Activated T-helper 17 cell treated with anti-CD3 and anti-CD28 coated beads, Interleukin-2, amount 50 U/mL, for 72 hours (primary cell): ENCODE data around the gene LILRA1. TPM values are rescaled to one million over a fixed set of nuclear protein-coding genes. Genes with fewer than 3 reads are reported as not detected.
"Not testable (repeated sequence)": the region's sequence is repeated elsewhere in the genome, so short reads cannot be mapped to it uniquely, and the experiment has no call there.

Experiments
- ATAC-seq: fragments of 150-1000 bp; cut with Tn5 transposase; replicated peaks from 2 replicates; pipeline ENCODE4 v1.10.0; 2021; ENCODE audit warnings: mild to moderate bottlenecking, moderate library complexity
- H3K27ac Mint-ChIP-seq: one replicate; pipeline ENCODE4 v1.8.0; 2022; ENCODE audit warnings: mixed read lengths
- H3K27me3 Mint-ChIP-seq: one replicate; pipeline ENCODE4 v1.8.0; 2022; ENCODE audit warnings: mixed read lengths
- H3K36me3 Mint-ChIP-seq: one replicate; pipeline ENCODE4 v1.8.0; 2022; ENCODE audit warnings: low read depth, mild to moderate bottlenecking, mixed read lengths
- H3K4me1 Mint-ChIP-seq: one replicate; pipeline ENCODE4 v1.8.0; 2022; ENCODE audit warnings: mixed read lengths
- H3K4me3 Mint-ChIP-seq: one replicate; pipeline ENCODE4 v1.8.0; 2022; ENCODE audit warnings: mild to moderate bottlenecking, mixed read lengths
- H3K9me3 Mint-ChIP-seq: one replicate; pipeline ENCODE4 v1.8.0; 2022; ENCODE audit warnings: mixed read lengths
- total RNA-seq, 2 donors: library from RNA; stranded (reverse); gene quantifications; one replicate each; pipeline ENCODE4 v1.2.3, GENCODE V29; 2022

Gene LILRA1
- not detected for total RNA-seq

DNA sequence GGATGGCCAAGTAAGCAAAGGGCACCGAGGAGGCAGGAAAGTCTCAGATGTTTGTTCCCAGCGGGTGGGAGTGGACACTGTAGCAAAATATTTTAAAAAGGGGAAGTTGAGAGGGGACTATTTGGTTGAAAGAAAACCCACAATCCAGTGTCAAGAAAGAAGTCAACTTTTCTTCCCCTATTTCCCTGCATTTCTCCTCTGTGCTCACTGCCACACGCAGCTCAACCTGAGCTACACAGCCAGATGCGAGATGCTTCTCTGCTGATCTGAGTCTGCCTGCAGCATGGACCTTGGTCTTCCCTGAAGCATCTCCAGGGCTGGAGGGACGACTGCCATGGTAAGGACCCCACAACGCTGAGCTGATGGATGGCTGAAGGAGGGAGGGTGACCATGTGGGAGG lies at the start of gene LILRA1:
LILRA1 (plus strand) TSS at position 188 of the 400 bp plus-strand sequence. CDS start 613 bp downstream, outside the sequence.
- H3K9me3 Mint-ChIP-seq, H3K4me1 Mint-ChIP-seq, ATAC-seq, H3K36me3 Mint-ChIP-seq, H3K27ac Mint-ChIP-seq, H3K4me3 Mint-ChIP-seq: not testable (repeated sequence)
- H3K27me3 Mint-ChIP-seq: peaks cover 31% of the 10 kb centered on the region

DNA sequence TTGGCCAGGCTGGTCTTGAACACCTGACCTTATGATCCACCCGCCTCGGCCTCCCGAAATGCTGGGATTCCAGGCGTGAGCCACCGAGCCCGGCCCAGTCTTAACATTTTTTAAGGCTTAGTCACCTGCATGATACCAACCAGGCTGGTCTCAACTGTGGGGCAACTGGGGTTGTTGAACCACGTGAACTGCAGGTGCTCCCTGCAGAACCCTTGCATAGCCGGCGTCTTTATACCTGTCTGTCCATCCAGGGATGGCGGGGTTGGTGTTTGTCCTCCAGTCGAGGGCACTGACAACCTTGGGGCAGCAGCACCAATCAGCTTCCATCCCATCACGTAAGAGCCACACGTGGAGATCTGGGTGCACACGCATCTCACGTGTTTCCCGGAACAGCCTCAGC lies 44.6 kb upstream of the LILRA1 start:
- Mint-ChIP-seq H3K36me3 (no peaks in the 10 kb centered on the region), H3K27ac (no peak overlapping the region), H3K4me1 (no peaks in the 10 kb centered on the region), H3K4me3 (no peak overlapping the region), H3K9me3 (peaks cover 8% of the 10 kb centered on the region), H3K27me3 (peaks cover 13% of the 10 kb centered on the region)
- ATAC-seq: no peak

DNA sequence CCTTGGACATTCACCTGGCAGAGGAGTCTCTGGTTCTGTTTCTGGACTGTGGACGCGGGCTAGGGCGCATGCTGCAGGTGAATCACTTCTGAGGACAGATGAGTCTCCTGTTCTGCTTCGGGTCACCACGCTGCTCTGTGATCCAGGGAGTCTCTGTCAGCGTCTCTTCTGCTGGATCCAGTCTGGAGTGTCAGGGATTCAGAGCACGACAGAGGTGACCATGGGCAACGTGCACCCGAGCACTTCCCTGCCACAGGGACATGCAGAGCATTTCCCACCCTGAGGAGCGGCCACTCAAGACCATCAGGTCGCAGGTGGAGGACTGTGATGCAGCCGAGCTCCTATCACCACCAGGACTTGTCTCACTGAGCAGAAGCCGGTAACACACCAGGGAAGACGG lies 44.2 kb upstream of the LILRA1 start:
- H3K4me1 Mint-ChIP-seq: no peaks in the 10 kb centered on the region
- H3K27me3 Mint-ChIP-seq: peaks cover 13% of the 10 kb centered on the region
- no peak overlapping the region for H3K27ac Mint-ChIP-seq
- H3K9me3 Mint-ChIP-seq: peaks cover 8% of the 10 kb centered on the region
- ATAC-seq: no peak
- H3K4me3 Mint-ChIP-seq: no peak overlapping the region
- no peaks in the 10 kb centered on the region for H3K36me3 Mint-ChIP-seq

DNA sequence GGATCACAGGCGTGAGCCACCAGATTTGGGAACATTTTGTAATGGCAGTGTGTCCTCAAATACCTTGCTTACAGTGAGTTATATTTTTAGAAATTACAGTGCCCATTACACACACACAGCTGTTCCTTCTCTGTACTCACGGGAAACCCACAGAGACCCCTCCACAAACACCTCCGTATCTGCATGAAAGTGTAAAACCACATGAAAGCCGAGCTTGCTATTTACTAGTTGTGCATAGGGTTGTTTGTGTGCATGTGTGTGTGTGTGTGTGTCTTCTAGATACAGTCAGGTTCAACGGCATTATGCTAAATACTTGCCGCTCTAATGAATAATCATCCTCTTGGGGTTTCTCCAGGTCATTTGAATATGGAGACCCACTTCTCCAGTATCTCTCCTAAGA lies 42.1 kb upstream of the LILRA1 start:
- H3K36me3 Mint-ChIP-seq: no peaks in the 10 kb centered on the region
- no peak overlapping the region for H3K27ac Mint-ChIP-seq
- peaks cover 16% of the 10 kb centered on the region for H3K27me3 Mint-ChIP-seq
- no peak overlapping the region for H3K4me3 Mint-ChIP-seq
- H3K4me1 Mint-ChIP-seq: no peaks in the 10 kb centered on the region
- peaks cover 4% of the 10 kb centered on the region for H3K9me3 Mint-ChIP-seq
- no peak for ATAC-seq

DNA sequence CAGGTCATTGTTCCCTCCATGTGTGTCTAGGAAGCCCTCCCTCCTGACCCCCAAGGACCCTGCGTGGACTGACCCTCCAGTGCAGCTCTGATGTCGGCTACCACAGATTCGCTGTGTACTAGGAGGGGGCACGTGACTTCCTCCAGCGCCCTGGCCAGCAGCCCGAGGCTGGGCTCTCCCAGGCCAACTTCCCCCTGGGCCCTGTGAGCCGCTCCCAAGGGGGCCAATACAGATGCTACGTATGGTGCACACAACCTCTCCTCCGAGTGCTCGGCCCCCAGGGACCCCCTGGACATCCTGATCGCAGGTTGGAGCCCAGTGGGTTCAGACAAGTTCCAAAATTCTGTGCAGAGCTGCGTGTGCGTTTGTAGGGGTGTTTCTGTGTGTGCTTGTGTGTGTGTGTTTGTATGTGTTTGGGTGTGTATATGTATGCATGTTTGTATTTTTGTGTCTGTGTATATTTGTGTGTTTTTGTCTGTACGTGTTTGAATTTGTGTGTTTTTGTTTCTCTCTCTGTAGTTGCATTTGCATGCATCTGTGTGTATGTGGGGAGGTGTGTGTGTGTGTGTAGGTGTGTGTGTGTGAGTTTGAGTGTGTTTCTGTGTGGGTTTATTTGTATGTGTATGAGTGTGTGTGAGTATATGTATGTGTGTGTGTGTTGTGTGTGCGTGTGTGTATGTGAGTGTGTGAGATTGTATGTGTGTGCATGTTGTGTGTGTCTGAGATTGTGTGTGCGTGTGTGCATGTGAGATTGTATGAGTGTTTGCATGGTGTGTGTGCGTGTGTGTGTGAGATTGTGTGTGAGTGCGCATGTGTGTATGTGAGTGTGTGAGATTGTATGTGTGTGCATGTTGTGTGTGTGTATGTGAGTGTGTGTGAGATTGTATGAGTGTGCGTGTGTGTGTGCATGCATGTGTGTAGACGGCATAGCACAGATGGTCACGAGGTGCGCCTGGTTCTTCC lies 41.2 kb upstream of the LILRA1 start:
- no peak overlapping the region for H3K27ac Mint-ChIP-seq
- peaks cover 4% of the 10 kb centered on the region for H3K9me3 Mint-ChIP-seq
- no peak overlapping the region for H3K4me3 Mint-ChIP-seq
- peaks cover 16% of the 10 kb centered on the region for H3K27me3 Mint-ChIP-seq
- no peak for ATAC-seq
- no peaks in the 10 kb centered on the region for H3K36me3 Mint-ChIP-seq
- no peaks in the 10 kb centered on the region for H3K4me1 Mint-ChIP-seq

DNA sequence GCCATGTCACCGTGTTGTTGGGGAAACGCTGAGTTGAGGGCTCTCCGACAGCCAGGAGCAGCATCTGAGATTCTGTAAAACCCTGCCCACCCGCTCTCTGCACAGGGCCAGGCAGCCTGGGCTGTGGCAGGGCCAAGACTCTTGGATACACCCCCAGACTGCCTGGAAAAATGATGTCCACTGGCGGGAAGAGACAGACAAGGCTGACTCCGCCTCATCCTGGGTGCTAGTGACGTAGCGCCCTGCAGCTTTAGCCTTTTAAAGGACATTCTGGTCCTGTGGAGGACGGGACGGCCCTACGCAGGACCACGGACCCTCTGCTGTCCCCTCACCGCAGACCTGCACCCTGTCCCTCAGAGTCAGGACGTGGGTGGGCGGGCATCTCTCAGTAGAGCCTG lies 40.5 kb upstream of the LILRA1 start:
- Mint-ChIP-seq H3K9me3 (peaks cover 4% of the 10 kb centered on the region), H3K27me3 (peaks cover 16% of the 10 kb centered on the region), H3K4me1 (no peaks in the 10 kb centered on the region), H3K36me3 (no peaks in the 10 kb centered on the region), H3K4me3 (no peak overlapping the region), H3K27ac (no peak overlapping the region)
- ATAC-seq: no peak

DNA sequence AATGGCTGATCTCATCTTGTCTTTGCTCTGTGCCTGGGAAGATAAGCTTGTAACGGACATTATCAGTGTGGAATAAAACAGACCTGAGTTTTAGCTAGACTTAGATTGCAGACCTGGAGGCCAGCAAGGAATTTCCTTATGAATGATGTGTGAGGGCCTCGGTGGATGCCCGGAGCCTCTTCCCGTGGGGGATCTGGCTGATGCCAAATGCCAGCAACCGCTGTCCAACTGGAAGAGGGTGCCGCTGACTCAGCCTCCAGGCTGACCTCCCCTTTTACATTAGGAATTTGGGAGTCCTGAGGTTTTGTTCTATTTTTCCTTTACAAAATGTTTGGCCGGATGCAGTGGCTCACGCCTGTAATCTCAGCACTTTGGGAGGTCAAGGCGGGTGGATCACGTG lies 39.4 kb upstream of the LILRA1 start:
- Mint-ChIP-seq H3K27me3 (peaks cover 16% of the 10 kb centered on the region), H3K9me3 (peaks cover 4% of the 10 kb centered on the region), H3K36me3 (no peaks in the 10 kb centered on the region), H3K4me3 (no peak overlapping the region), H3K4me1 (no peaks in the 10 kb centered on the region), H3K27ac (no peak overlapping the region)
- ATAC-seq: no peak

DNA sequence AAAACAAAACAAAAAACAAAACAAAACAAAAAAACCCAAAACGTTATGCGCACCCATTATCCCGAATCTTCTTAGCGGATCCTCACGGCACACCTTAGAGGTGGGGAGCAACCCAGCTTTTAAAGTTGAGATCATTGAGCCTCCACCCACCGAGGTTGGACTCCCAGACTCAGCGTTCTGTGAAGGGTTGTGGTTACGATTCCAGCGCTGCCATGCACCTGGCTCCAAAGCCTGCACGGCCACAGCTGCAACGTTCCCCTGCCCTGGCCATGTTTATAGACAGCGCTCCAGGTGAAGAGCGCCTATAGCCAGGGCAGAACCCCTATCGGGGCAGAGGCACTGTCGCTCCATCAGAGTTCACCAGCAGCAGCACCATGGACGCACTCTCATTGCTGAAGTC lies 38.5 kb upstream of the LILRA1 start:
- no peak for ATAC-seq
- Mint-ChIP-seq H3K27me3 (peaks cover 16% of the 10 kb centered on the region), H3K36me3 (no peaks in the 10 kb centered on the region), H3K9me3 (peaks cover 4% of the 10 kb centered on the region), H3K4me3 (no peak overlapping the region), H3K4me1 (no peaks in the 10 kb centered on the region), H3K27ac (no peak overlapping the region)

DNA sequence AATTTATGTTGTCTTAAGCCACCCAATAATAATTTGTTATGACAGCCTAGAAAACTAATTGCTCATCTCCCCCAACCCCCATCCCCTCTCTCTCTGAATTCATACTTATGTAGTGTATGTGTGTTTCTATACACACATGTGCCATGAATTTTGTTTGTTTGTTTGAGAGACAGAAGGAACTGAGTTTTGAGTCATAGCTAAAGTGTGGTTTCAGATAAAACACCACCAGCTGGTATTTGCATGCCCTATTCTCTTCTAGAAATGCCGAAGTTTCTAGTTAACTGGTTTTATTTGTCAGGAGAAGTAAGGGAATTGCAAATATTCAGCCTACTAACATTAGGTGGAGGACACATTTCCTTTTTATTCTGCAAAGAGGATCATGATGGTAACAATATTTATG lies 37.2 kb upstream of the LILRA1 start:
- peaks cover 4% of the 10 kb centered on the region for H3K9me3 Mint-ChIP-seq
- peaks cover 16% of the 10 kb centered on the region for H3K27me3 Mint-ChIP-seq
- no peak overlapping the region for H3K27ac Mint-ChIP-seq
- no peak overlapping the region for H3K4me3 Mint-ChIP-seq
- H3K4me1 Mint-ChIP-seq: no peaks in the 10 kb centered on the region
- H3K36me3 Mint-ChIP-seq: no peaks in the 10 kb centered on the region
- no peak for ATAC-seq

DNA sequence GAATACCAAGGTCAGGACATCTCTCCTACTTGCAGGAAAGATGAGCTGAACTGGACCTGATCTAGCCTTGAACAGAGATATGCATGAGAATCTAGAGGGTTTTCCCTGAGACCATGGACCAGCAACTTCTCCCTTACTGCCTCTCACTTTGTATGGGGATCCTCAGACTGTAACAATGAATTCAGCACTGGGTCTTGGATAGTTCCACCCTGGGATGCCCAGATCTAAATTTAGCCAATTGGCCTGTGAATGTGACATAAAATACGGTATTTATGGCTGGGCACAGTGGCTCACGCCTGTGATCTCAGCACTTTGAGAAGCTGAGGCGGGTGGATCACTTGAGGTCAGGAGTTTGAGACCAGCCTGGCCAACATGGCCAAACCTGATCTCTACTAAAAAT lies 35.1 kb upstream of the LILRA1 start:
- Mint-ChIP-seq H3K27ac (no peak overlapping the region), H3K4me3 (no peak overlapping the region), H3K9me3 (no peaks in the 10 kb centered on the region), H3K36me3 (no peaks in the 10 kb centered on the region), H3K4me1 (no peaks in the 10 kb centered on the region), H3K27me3 (peaks cover 9% of the 10 kb centered on the region)
- no peak for ATAC-seq

DNA sequence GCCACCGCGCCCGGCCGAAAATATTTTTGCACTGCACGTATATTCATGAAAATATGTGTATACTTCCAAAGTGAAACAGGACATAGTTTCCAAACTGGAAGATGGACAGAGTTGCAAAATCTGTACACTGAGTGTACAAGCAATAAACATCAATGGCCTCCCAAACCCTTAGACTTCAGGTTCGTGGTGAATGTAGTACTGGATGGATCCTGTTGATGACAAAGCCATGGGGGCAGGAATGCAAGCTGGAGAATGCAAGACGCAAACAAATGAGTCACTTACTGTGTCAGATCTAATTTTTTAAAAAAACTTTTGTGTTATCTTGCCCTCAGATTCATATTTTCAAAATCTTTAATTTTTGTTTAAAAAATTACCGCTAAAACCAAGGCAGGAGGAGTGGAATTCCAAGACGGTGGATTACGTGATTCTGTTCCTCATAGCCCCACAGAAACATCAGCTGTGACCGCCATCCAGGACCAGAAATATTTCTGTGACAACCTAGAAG lies 32.5 kb upstream of the LILRA1 start:
- no peak for ATAC-seq
- no peak overlapping the region for H3K4me3 Mint-ChIP-seq
- H3K36me3 Mint-ChIP-seq: no peaks in the 10 kb centered on the region
- peaks cover 6% of the 10 kb centered on the region for H3K27me3 Mint-ChIP-seq
- H3K4me1 Mint-ChIP-seq: no peaks in the 10 kb centered on the region
- H3K9me3 Mint-ChIP-seq: no peaks in the 10 kb centered on the region
- H3K27ac Mint-ChIP-seq: no peak overlapping the region

DNA sequence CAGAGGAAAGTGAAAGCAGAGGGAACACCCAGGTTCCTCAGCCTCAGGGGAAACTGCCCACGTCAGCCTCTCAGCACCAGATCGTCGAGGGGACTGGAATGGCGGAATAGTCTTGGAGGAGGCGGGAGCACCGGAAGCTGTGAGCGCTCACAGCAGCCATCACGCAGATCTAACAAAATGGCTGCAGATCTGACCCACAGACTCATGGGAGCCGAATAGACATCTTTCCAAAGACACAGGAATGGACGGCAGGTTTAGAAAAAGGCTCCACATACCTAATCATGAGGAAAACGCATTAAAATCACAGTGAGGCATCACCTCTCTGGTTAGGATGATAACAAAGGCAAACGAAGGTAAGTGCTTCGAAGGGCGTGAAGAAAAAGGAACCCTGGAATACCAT lies 31.6 kb upstream of the LILRA1 start:
- H3K36me3 Mint-ChIP-seq: no peaks in the 10 kb centered on the region
- H3K27me3 Mint-ChIP-seq: peaks cover 7% of the 10 kb centered on the region
- no peak for ATAC-seq
- no peaks in the 10 kb centered on the region for H3K9me3 Mint-ChIP-seq
- no peak overlapping the region for H3K27ac Mint-ChIP-seq
- H3K4me1 Mint-ChIP-seq: no peaks in the 10 kb centered on the region
- H3K4me3 Mint-ChIP-seq: no peak overlapping the region

DNA sequence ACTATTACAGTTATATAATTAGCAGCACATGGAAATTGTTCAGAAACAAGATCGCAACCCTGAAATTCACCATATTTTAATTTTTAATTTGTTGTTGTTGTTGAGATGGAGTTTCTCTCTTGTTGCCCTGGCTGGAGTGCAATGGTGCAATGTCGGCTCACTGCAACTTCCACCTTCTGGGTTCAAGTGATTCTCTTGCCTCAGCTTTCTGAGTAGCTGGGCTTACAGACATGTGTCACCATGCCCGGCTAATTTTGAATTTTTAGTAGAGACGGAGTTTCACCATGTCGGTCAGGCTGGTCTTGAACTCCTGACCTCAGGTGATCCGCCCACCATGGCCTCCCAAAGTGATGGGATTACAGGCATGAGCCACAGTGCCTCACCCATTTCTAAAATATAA lies 30.2 kb upstream of the LILRA1 start:
- H3K4me3 Mint-ChIP-seq, H3K4me1 Mint-ChIP-seq, H3K9me3 Mint-ChIP-seq, ATAC-seq, H3K27me3 Mint-ChIP-seq, H3K27ac Mint-ChIP-seq, H3K36me3 Mint-ChIP-seq: not testable (repeated sequence)

DNA sequence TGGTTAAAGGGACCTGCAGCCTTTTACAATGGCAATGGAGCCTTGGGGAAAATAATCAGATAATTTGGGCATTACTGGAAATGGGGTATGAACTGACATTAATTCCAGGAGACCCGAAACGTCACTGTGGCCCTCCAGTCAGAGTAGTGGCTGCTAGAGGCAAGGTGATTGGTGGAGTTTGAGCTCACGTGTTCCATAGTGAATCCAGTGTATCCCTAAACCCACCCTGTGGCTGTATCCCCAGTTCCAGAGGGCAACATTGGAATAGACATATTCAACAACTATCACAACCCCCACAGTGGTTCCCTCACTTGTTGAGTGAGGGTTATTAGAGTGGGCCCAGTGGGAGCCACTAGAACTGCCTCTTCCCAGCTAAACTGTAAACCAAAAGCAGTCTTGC lies 23.1 kb upstream of the LILRA1 start:
- H3K27me3 Mint-ChIP-seq: peaks cover 31% of the 10 kb centered on the region
- H3K4me3 Mint-ChIP-seq: no peak overlapping the region
- H3K27ac Mint-ChIP-seq: no peak overlapping the region
- no peaks in the 10 kb centered on the region for H3K36me3 Mint-ChIP-seq
- no peaks in the 10 kb centered on the region for H3K4me1 Mint-ChIP-seq
- no peak for ATAC-seq
- H3K9me3 Mint-ChIP-seq: no peaks in the 10 kb centered on the region
